ENCODE data around the gene TRPC4. TPM values are rescaled to one million over a fixed set of nuclear protein-coding genes. Genes with fewer than 3 reads are reported as not detected.

The TRPC4 gene
- total and polyA plus RNA-seq, 12 donors, result 0.26 to 3.9 (median 1.0) TPM; not detected in 1

DNA sequence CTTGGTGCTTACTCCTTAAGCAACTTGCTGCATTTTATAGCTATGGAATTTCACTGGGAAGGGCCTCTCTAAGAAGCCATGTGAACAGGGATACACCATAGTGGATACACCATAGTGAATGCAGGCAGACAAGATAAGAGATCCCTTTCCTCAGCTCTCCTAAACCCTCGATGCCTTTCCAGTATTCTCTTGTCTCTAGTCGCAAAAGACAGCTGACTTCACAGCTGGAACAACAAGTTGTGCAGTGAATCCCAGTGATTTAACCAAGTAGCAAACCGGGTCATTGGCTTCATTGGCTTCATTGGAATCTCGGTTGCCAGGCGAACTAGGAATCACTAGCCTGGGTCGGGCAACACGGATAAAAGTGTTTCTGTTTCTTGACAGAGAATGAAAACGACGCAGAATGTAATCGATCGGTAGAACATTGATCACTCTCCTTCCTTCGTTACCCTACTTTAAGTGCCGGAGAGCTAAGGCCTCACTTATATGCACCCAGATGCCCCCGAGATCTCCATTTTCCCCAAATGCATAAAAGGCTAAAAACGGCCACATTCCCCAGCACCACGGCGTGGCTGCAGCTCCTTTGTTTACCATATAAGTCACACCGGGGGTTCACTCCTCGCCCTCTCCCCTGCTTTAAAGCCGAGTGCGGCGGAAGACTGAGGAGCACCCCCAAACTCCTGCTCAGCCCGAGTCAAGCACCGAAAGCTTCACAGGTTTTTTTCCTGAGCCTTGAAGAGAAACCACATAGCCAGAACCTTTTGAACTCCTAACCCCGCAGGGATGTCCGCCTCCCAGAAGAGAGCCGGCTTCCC is 674 bp downstream of the TRPC4 start:
- ATAC-seq, result peak in 6 of 8 donors; percentile 9 to 41 (median 28)
- TF ChIP-seq, protein P1, sequence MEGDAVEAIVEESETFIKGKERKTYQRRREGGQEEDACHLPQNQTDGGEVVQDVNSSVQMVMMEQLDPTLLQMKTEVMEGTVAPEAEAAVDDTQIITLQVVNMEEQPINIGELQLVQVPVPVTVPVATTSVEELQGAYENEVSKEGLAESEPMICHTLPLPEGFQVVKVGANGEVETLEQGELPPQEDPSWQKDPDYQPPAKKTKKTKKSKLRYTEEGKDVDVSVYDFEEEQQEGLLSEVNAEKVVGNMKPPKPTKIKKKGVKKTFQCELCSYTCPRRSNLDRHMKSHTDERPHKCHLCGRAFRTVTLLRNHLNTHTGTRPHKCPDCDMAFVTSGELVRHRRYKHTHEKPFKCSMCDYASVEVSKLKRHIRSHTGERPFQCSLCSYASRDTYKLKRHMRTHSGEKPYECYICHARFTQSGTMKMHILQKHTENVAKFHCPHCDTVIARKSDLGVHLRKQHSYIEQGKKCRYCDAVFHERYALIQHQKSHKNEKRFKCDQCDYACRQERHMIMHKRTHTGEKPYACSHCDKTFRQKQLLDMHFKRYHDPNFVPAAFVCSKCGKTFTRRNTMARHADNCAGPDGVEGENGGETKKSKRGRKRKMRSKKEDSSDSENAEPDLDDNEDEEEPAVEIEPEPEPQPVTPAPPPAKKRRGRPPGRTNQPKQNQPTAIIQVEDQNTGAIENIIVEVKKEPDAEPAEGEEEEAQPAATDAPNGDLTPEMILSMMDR (IDR thresholded peaks at IDR 0.05), result no peak
- no peaks in the 10 kb centered on the region for H3K9me3 ChIP-seq
- no peak for DNase-seq
- intact Hi-C loops (cut with DNase I), result loop anchor here in 2 of 10 donors (5.0 kb wide), 2 partner anchors 658 to 663 kb away; no protein-coding TSS in a partner anchor
- peaks cover 0 to 29% (median 4%) of the 10 kb centered on the region in 9 donors for H3K4me1 ChIP-seq
- no peaks in the 10 kb centered on the region for H3K36me3 ChIP-seq
- peak overlapping the region in 5 of 10 donors; percentile 13 to 46 (median 32) for H3K27ac ChIP-seq
- 8% methylated on average over 27 of the region's 27 CpGs for WGBS, 2 donors
- peak overlapping the region; percentile 37 to 61 (median 56) for H3K4me3 ChIP-seq
- peaks cover 0 to 32% (median 24%) of the 10 kb centered on the region in 7 donors for H3K27me3 ChIP-seq

DNA sequence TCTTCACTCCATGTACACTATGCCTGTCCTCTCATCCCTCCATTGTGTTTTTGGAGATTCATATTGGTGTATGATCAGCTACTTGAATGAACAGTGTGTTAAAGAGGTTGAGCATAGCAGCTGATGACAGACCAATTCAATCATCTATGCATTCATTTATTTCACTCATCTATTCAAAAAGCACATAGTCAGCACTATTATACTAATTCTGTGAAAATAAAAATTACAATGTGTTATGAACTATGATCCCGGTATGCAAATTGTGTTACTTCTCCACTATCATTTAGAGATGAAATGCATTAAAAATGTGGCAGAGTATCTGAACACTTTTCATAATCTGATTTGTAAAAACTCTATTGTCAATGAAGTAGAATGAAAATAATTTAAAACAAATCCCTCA is 5.9 kb downstream of the TRPC4 start:
- intact Hi-C loops (cut with DNase I), result no loop called here
- no peak for DNase-seq
- TF ChIP-seq, protein P1 (IDR thresholded peaks at IDR 0.05), result no peak
- WGBS, 2 donors, result 97 to 98% methylated on average over 1 of the region's 1 CpG
- no peaks in the 10 kb centered on the region for H3K36me3 ChIP-seq
- ATAC-seq, result no peak
- no peak overlapping the region for H3K27ac ChIP-seq
- H3K9me3 ChIP-seq, result no peaks in the 10 kb centered on the region
- peaks cover 0 to 10% (median 0%) of the 10 kb centered on the region in 7 donors for H3K27me3 ChIP-seq
- H3K4me1 ChIP-seq, result peaks cover 0 to 5% (median 0%) of the 10 kb centered on the region in 9 donors
- no peak overlapping the region for H3K4me3 ChIP-seq

DNA sequence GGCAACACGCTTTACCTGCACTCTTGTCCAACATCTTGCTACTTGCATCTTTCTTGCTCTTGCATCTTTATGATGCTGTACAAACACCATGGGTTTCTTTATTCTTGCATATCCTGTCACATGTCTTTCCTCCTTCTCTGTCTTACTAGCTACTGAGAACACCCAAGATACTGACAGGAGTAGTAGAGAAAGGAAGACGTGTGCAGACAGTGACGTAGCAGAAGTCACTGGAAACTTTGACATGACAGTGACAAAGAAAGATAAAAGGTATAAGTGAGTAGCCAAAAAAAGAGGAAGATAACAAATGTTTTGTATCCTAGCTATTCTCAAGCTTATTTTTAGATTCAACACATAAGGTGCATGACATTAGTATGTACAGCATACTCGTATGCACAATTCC is 34.2 kb downstream of the TRPC4 start:
- peaks cover 0 to 8% (median 0%) of the 10 kb centered on the region in 11 donors for H3K9me3 ChIP-seq
- TF ChIP-seq, protein P1 (IDR thresholded peaks at IDR 0.05), result no peak
- no peak overlapping the region for H3K27ac ChIP-seq
- no peaks in the 10 kb centered on the region for H3K36me3 ChIP-seq
- H3K4me1 ChIP-seq, result no peaks in the 10 kb centered on the region
- WGBS, 2 donors, result 61 to 62% methylated on average over 4 of the region's 4 CpGs
- no peak overlapping the region for H3K4me3 ChIP-seq
- no peak for DNase-seq
- no peaks in the 10 kb centered on the region for H3K27me3 ChIP-seq
- no peak for ATAC-seq
- intact Hi-C loops (cut with DNase I), result no loop called here

DNA sequence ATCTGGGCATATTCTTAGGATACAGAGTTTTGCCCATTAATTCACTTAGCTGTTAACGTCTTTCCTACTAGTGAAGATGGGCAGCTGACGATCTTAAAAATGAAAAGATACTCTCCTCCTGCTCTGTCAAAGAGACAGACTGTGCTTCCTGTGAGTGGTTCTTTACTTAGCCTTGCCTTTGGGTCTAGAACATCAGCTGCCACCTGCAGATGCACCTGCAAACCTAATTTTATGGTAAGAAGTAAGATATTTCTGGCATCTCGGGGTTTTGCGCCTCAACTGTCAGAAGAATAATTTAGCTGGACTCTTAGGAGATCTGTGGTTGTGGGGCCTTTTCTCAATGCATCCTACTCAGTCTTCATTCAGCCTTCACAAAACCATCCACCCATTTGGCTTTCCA is 36.2 kb downstream of the TRPC4 start:
- TF ChIP-seq, protein P1 (IDR thresholded peaks at IDR 0.05), result no peak
- intact Hi-C loops (cut with DNase I), result loop anchor here in 1 of 10 donors (5.0 kb wide), 1 partner anchor 301 kb away; no protein-coding TSS in a partner anchor
- no peak overlapping the region for H3K27ac ChIP-seq

More for the DNA sequence above, 36.2 kb downstream of the TRPC4 start:
- Histone ChIP-seq H3K27me3 (no peaks in the 10 kb centered on the region), H3K9me3 (peaks cover 0 to 8% (median 0%) of the 10 kb centered on the region in 11 donors), H3K4me3 (no peak overlapping the region), H3K36me3 (no peaks in the 10 kb centered on the region), H3K4me1 (no peaks in the 10 kb centered on the region)
- DNase-seq (no peak), ATAC-seq (no peak)
- WGBS, 2 donors, result 74 to 76% methylated on average over 4 of the region's 4 CpGs
